OCI-LY1 (cell line): ENCODE measurements around the gene TOX2.

ENCODE experiments used
- H2AFZ ChIP-seq: fragments of 200-600 bp; sonication (generic), shearing (Covaris generic); 2 replicates; pipeline ENCODE4 v1.6.0; 2014; ENCODE audit warnings: antibody characterized with exemption, mild to moderate bottlenecking, low read length
- H3F3A ChIP-seq: fragments of 200-600 bp; sonication (generic), shearing (Covaris generic); 2 replicates; pipeline ENCODE4 v1.6.0; 2014; ENCODE audit warnings: mild to moderate bottlenecking, antibody characterized with exemption, low read length, moderate library complexity; ENCODE audit not compliant: insufficient read depth
- H3K27ac ChIP-seq: fragments of 200-600 bp; sonication (generic); 2 replicates; pipeline ENCODE4 v1.5.1; 2014; ENCODE audit warnings: low read length, mixed run types, mild to moderate bottlenecking, low read depth; ENCODE audit not compliant: poor library complexity, severe bottlenecking
- H3K27me3 ChIP-seq: fragments of 200-600 bp; sonication (generic); 2 replicates; pipeline ENCODE4 v1.6.0; 2014; ENCODE audit warnings: antibody characterized with exemption, mild to moderate bottlenecking, low read length, moderate library complexity; ENCODE audit not compliant: insufficient read depth
- H3K36me3 ChIP-seq: fragments of 200-600 bp; sonication (generic); 2 replicates; pipeline ENCODE4 v1.6.1; 2014; ENCODE audit warnings: mild to moderate bottlenecking, antibody characterized with exemption, low read length, moderate library complexity, mixed read lengths; ENCODE audit not compliant: insufficient read depth
- H3K4me1 ChIP-seq: fragments of 200-600 bp; sonication (generic); 2 replicates; pipeline ENCODE4 v1.5.1; 2014; ENCODE audit warnings: mild to moderate bottlenecking, low read length, moderate library complexity; ENCODE audit not compliant: insufficient read depth, severe bottlenecking
- H3K4me2 ChIP-seq: fragments of 200-600 bp; sonication (generic), shearing (Covaris generic); 2 replicates; pipeline ENCODE4 v1.6.1; 2014; ENCODE audit warnings: low read length
- H3K4me3 ChIP-seq: fragments of 200-600 bp; sonication (generic); 2 replicates; pipeline ENCODE4 v1.5.1; 2014; ENCODE audit warnings: low read length, low read depth, mild to moderate bottlenecking, mixed read lengths; ENCODE audit not compliant: poor library complexity, severe bottlenecking
- H3K79me2 ChIP-seq: fragments of 200-600 bp; shearing (Covaris generic); 2 replicates; pipeline ENCODE4 v1.6.1; 2016; ENCODE audit warnings: mixed run types, low read length, mixed read lengths; ENCODE audit not compliant: insufficient read depth
- H3K9ac ChIP-seq: fragments of 200-600 bp; sonication (generic), shearing (Covaris generic); 2 replicates; pipeline ENCODE4 v1.6.1; 2014; ENCODE audit warnings: mild to moderate bottlenecking, low read length, mixed read lengths
- H3K9me2 ChIP-seq: fragments of 200-600 bp; sonication (generic), shearing (Covaris generic); 2 replicates; pipeline ENCODE4 v1.6.1; 2014; ENCODE audit warnings: low read depth, mild to moderate bottlenecking, low read length, mixed read lengths
- H3K9me3 ChIP-seq: fragments of 200-600 bp; shearing (Covaris generic); 2 replicates; pipeline ENCODE4 v1.6.1; 2014; ENCODE audit warnings: low read length, mixed read lengths
- H4K20me1 ChIP-seq: fragments of 200-600 bp; sonication (generic), shearing (Covaris generic); 2 replicates; pipeline ENCODE4 v1.6.0; 2016; ENCODE audit warnings: mild to moderate bottlenecking, low read length; ENCODE audit not compliant: insufficient read depth
- EZH2 ChIP-seq: fragments of 200-600 bp; sonication (generic), shearing (Covaris generic); IDR thresholded peaks from 2 replicates; pipeline ENCODE4 v1.8.0; 2017; ENCODE audit warnings: borderline replicate concordance, mixed run types, mild to moderate bottlenecking, antibody characterized with exemption, low read length, moderate library complexity, mixed read lengths
- TF ChIP-seq, protein P1 (sequence below): fragments of 200-600 bp; sonication (generic), shearing (Covaris generic); IDR thresholded peaks from 2 replicates; pipeline ENCODE4 v1.5.1; 2017; ENCODE audit warnings: mild to moderate bottlenecking, antibody characterized with exemption, low read length, moderate library complexity, mixed read lengths

The TOX2 gene

GRCh38 chr20:43913291-43914025 is 1.2 kb upstream of the TOX2 start:
- H4K20me1 ChIP-seq: no peaks in the 10 kb centered on the region
- H3K27me3 ChIP-seq: no peaks in the 10 kb centered on the region
- H3K9me2 ChIP-seq: no peaks in the 10 kb centered on the region
- no peak overlapping the region for H3K4me3 ChIP-seq
- no peaks in the 10 kb centered on the region for H3K79me2 ChIP-seq
- H3K9me3 ChIP-seq: peaks cover 4% of the 10 kb centered on the region; the same call in 1 of the 2 replicates
- H3K27ac ChIP-seq: no peak overlapping the region
- H2AFZ ChIP-seq: no peak overlapping the region
- no peaks in the 10 kb centered on the region for H3F3A ChIP-seq
- no peaks in the 10 kb centered on the region; the same call in 1 of the 2 replicates for H3K36me3 ChIP-seq
- peaks cover 13% of the 10 kb centered on the region for H3K4me1 ChIP-seq
- TF ChIP-seq EZH2: no peak
- TF ChIP-seq, protein P1, sequence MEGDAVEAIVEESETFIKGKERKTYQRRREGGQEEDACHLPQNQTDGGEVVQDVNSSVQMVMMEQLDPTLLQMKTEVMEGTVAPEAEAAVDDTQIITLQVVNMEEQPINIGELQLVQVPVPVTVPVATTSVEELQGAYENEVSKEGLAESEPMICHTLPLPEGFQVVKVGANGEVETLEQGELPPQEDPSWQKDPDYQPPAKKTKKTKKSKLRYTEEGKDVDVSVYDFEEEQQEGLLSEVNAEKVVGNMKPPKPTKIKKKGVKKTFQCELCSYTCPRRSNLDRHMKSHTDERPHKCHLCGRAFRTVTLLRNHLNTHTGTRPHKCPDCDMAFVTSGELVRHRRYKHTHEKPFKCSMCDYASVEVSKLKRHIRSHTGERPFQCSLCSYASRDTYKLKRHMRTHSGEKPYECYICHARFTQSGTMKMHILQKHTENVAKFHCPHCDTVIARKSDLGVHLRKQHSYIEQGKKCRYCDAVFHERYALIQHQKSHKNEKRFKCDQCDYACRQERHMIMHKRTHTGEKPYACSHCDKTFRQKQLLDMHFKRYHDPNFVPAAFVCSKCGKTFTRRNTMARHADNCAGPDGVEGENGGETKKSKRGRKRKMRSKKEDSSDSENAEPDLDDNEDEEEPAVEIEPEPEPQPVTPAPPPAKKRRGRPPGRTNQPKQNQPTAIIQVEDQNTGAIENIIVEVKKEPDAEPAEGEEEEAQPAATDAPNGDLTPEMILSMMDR: no peak
- H3K4me2 ChIP-seq: no peak overlapping the region
- no peak overlapping the region for H3K9ac ChIP-seq

DNA sequence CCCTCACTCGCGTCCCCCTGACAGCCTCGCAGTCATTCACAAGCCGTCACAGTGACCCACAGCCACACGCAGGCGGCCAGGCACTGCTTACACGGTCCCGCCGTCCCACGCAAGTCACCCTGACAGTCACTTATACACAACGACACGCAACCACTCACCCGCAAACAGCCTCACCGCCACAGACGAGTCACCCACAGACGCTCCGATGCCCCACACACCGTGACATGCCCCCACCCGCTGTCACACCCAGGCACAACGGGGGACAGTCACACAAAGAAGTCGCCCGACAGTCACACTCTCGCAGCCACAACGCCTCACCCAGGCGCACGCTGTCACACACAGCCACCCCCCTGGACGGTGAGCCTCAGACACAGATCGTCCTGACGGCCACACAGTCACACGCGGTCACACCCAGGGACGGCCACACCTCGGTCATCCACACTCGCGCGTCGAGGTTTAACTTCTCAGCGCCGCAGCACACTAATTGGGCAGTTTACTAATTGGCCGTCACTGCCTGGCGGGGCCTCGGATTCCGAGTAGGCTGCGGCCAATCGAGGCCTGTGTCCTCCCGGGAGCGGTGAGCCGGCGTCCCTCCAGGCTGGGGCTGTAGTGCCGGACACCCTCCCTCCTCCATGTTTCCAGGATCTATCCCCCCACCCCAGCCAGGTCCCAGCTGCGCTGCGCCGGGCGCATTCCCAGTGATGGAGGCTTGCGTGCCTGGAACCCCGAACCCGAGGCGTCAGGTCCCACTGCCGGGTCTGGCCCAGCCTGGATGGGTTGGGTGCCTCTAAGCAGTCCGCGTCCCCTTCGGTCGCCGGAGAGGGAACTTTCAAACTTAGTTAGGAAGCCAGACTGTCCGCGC is 790 bp downstream of the TOX2 start:
- Histone ChIP-seq H3K79me2 (no peaks in the 10 kb centered on the region), H3F3A (no peaks in the 10 kb centered on the region), H3K27ac (no peak overlapping the region), H3K9ac (peak overlapping the region; percentile 63), H3K4me2 (peak overlapping the region; percentile 77), H3K9me3 (0 out of 2 replicates have a peak, but pooled peaks cover 4% of the 10 kb centered on the region), H3K9me2 (no peaks in the 10 kb centered on the region), H2AFZ (no peak overlapping the region), H3K27me3 (no peaks in the 10 kb centered on the region), H3K4me1 (peaks cover 13% of the 10 kb centered on the region), H3K36me3 (no peaks in the 10 kb centered on the region), H3K4me3 (peak overlapping the region; percentile 60), H4K20me1 (no peaks in the 10 kb centered on the region)
- TF ChIP-seq EZH2: no peak
- TF ChIP-seq, protein P1: no peak

GRCh38 chr20:43916073-43916880 is 1.6 kb downstream of the TOX2 start:
- no peak overlapping the region; the same call in 1 of the 2 replicates for H3K4me2 ChIP-seq
- H2AFZ ChIP-seq: no peak overlapping the region
- H3K36me3 ChIP-seq: no peaks in the 10 kb centered on the region
- H3K9ac ChIP-seq: no peak overlapping the region
- H3K4me3 ChIP-seq: no peak overlapping the region
- no peak overlapping the region for H3K27ac ChIP-seq
- TF ChIP-seq, protein P1: no peak
- TF ChIP-seq EZH2: no peak
- H3K9me2 ChIP-seq: no peaks in the 10 kb centered on the region
- 0 out of 2 replicates have a peak, but pooled peaks cover 4% of the 10 kb centered on the region for H3K9me3 ChIP-seq
- no peaks in the 10 kb centered on the region for H3K27me3 ChIP-seq
- H3K4me1 ChIP-seq: peaks cover 13% of the 10 kb centered on the region
- no peaks in the 10 kb centered on the region for H3K79me2 ChIP-seq
- no peaks in the 10 kb centered on the region for H4K20me1 ChIP-seq
- no peaks in the 10 kb centered on the region for H3F3A ChIP-seq
